ENCODE measurements around the gene SPAAR.

DNA sequence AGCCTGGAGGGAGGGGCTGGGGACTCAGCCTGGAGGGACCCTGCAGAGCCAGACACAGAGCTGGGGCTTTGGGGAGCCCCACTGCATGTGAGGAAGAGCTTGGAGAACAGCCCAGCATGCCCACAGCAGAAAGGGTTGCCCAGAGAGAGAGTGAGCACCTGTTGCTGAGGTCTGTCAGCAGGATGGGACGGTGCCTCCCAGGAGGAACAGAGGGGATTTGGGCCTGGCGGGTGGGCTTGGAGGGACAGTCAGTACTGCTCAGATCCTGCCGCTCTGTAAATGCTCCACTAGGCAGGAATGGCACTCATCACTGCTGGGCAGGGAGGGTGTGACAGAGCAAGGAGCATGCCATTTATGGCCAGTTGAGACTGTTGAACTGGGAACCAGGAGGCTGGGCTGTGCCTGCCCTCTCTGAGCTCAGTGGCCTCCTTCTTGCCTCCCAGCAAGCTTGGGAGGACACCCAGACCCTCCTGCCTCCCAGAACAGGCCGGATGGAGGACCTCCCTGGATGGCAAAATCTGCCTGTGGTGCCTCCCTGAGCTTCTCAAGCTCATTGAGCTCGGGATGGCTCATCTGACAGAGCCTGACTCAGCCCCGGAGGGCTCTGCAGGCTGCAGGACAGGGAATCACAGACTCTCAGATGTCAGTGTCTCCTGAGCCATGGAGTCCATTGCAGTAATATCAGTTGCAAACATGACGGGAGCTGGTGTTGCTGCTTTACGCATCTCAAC, 4.1 kb upstream of the SPAAR start:
- TF ChIP-seq CTCF (IDR thresholded peaks at IDR 0.05 in 2 of 3, conservative IDR thresholded peaks at IDR 0.05 in 1 of 3; ENCODE audit: borderline replicate concordance in 1 of 3, insufficient read depth in 1 of 3, low read depth in 2 of 3, low read length in 2 of 3) (no peak), POLR2A (IDR thresholded peaks at IDR 0.05; ENCODE audit: borderline replicate concordance, extremely low read depth, insufficient read depth, insufficient read length) (no peak), MAX (IDR thresholded peaks at IDR 0.05) (no peak), ZNF274 (IDR thresholded peaks at IDR 0.05; ENCODE audit: low read depth, low read length) (no peak), POLR2AphosphoS5 (IDR thresholded peaks at IDR 0.05; ENCODE audit: low read depth, low read length) (no peak), YY1 (IDR thresholded peaks at IDR 0.05; ENCODE audit: extremely low read depth, insufficient replicate concordance, low read depth, low read length) (no peak), RAD21 (IDR thresholded peaks at IDR 0.05; ENCODE audit: low read depth) (no peak), ZFX (IDR thresholded peaks at IDR 0.05) (no peak), ELF1 (IDR thresholded peaks at IDR 0.05; ENCODE audit: borderline replicate concordance, low read depth) (no peak), EZH2 (IDR thresholded peaks at IDR 0.05) (no peak), CEBPB (IDR thresholded peaks at IDR 0.05; ENCODE audit: low read depth) (no peak)
- TF ChIP-seq, protein P1, sequence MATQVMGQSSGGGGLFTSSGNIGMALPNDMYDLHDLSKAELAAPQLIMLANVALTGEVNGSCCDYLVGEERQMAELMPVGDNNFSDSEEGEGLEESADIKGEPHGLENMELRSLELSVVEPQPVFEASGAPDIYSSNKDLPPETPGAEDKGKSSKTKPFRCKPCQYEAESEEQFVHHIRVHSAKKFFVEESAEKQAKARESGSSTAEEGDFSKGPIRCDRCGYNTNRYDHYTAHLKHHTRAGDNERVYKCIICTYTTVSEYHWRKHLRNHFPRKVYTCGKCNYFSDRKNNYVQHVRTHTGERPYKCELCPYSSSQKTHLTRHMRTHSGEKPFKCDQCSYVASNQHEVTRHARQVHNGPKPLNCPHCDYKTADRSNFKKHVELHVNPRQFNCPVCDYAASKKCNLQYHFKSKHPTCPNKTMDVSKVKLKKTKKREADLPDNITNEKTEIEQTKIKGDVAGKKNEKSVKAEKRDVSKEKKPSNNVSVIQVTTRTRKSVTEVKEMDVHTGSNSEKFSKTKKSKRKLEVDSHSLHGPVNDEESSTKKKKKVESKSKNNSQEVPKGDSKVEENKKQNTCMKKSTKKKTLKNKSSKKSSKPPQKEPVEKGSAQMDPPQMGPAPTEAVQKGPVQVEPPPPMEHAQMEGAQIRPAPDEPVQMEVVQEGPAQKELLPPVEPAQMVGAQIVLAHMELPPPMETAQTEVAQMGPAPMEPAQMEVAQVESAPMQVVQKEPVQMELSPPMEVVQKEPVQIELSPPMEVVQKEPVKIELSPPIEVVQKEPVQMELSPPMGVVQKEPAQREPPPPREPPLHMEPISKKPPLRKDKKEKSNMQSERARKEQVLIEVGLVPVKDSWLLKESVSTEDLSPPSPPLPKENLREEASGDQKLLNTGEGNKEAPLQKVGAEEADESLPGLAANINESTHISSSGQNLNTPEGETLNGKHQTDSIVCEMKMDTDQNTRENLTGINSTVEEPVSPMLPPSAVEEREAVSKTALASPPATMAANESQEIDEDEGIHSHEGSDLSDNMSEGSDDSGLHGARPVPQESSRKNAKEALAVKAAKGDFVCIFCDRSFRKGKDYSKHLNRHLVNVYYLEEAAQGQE (IDR thresholded peaks at IDR 0.05; ENCODE audit: low read depth): no peak
